SIG-M5 treated with dmso at 0.1 percent for 504 hours (cell line): ENCODE data around the gene MAZ.
"Not testable (repeated sequence)": the region's sequence is repeated elsewhere in the genome, so short reads cannot be mapped to it uniquely, and the experiment has no call there.

Source experiments
- DNase-seq: peaks from one replicate; lab custom pipeline; 2025; ENCODE audit not compliant: unreplicated experiment; lab: John Stamatoyannopoulos, UW

MAZ gene

GRCh38 chr16:29784157-29784556 lies 22.2 kb upstream of the MAZ start:
- no peak for DNase-seq

DNA sequence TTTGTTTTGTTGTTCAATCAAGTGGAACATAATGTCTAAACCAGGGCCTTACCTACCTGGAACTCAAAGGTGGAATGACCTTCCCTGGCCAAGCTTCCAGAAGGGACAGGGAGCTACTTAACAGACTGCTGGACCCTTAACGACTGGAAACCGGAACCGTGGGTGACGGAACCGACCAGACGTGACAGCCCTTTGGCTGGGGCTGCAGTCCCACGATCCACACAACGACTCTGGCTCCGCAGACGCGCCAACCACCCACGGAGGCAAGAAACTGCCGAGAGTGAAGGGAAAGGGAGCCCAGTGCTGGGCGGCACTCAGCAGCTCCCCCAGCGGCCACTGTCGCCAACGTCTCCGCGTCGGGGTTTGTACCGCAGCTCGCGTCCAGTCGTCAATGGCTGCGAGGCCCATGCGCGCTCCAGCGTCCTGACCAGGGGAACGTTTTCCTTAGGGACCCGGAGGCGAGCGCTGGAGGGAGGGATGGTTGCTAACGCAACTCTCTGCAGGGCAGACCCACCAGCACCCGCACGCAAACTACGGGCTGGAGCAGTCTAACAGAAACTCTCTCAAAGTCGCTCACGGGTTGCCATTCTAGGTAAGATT lies 21.3 kb upstream of the MAZ start:
- DNase-seq: no peak

DNA sequence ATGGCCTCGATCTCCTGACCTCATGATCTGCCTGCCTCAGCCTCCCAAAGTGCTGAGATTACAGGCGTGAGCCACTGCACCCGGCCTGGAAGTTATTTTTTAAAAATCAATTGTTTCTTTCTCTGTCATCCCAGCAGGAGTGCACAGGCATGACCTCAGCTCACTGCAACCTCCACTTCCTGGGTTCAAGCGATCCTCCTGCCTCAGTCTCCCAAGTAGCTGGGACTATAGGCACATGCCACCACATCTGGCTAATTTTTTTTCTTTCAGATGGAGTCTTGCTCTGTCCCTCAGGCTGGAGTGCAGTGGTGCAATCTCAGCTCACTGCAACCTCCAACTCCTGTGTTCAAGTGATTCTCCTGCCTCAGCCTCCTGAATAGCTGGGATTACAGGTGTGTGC lies 19.2 kb upstream of the MAZ start:
- DNase-seq: not testable (repeated sequence)

DNA sequence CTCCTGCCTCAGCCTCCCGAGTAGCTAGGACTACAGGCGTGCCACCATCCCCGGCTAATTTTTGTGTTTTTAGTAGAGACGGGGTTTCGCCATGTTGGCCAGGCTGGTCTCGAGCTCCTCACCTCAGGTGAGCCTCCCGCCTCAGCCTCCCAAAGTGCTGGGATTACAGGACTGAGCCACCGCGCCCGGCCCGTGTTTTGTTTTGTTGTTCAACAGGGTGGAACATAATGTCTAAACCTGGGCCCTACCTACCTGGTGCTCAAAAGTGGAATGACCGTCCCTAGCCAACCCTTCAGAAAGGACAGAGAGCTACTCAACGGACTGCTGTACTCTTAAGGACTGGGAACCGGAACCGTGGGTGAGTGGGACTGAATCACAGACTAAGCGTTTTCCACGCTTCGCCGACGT lies 16.6 kb upstream of the MAZ start:
- DNase-seq: no peak

GRCh38 chr16:29790183-29790948 lies 16.0 kb upstream of the MAZ start, which contains the start of gene KIF22:
Gene KIF22 (plus strand): TSS chr16:29790751. CDS start chr16:29790760, 9 bp downstream.
- DNase-seq: peak; percentile 97

DNA sequence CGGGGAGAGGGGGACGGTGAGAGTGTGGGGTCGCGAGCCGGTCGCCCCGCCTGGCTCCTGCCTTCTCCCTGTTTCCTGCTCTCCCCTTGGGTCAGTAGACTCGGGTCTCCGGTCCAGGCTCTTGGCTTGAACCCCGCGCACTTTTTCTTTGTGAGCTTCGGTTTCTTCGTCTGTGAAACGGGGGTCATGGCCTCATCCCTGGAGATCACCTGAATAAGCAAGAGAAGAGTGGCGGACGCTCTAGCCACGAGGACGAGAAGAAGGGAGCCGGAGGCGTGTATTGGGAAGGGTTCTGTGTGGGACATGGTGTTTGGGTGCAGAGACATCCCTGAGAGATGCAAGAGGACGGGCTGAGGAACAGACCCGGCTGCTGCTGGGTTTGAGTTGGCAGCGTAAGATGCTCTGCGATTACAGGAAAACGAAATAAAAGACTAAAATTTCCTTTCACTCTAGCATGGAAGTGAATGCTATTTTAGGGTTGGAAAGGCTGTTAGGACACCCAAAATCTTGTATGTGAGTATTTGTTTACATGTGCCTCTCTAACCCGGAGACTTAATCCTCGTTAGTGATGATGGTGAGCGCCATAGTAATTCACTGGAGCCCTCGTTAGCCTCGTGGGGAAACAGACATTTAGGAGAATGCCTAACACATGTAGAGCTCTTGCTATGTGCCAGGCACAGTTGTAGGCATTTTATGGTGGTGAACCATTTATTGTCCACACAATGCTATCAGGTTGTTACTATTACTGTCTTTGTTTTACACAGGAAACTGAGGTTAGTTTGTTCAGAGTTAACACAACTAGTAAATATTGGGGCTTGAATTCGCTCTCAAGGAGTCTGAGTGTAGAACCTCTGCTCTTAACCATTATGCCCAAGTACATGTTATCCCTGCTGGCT lies 15.1 kb upstream of the MAZ start:
- no peak for DNase-seq

- no peak for DNase-seq
These were observed 14.2 kb upstream of the MAZ start for GRCh38 chr16:29791845-29792807.

GRCh38 chr16:29793153-29793552 lies 13.2 kb upstream of the MAZ start:
- not testable (repeated sequence) for DNase-seq

DNA sequence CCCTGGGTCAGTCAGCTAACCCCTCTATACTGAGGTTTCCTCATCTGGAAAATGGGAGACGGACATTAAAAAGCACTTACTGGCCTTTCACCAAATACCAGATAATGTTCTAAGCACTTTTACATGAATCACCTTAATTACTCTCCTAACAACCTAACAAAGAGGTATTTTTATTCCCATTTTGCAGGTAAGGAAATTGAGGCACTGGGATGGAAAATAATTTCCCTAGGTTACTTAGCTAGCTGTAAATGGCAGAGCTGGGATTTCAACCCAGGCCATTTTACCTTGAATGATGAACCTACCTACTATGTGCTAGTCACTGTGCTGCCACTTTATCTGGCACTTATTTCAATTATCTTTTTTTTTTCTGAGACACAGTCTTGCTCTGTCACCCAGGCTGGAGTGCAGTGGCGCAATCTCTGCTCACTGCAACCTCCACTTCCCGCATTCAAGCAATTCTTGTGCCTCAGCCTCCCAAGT lies 12.1 kb upstream of the MAZ start:
- DNase-seq: no peak

GRCh38 chr16:29802416-29802935 lies 3.9 kb upstream of the MAZ start:
- no peak for DNase-seq

DNA sequence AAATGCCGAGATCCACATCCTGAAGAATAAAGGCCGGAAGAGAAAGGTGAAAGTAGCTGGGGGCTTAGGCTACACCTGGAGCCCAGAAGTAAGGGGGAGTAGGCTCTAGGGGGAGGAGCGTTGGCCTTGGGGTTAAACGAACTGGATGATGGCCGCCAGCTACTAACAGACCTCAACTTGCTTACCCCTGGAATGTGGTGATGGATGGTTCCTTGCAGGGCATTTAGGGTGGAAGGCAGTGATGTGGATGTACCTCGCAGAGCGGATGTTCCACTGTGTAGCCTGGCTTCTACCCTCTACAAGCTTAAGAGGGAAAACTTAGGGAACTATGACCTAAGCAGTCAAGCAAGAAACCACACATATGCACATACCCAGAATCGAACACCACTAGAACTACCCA lies 2.3 kb upstream of the MAZ start:
- no peak for DNase-seq

- DNase-seq: peak; percentile 55
These were observed 1.7 kb upstream of the MAZ start for GRCh38 chr16:29804455-29805231.

- peak; percentile 96 for DNase-seq
These were observed 864 bp upstream of the MAZ start for GRCh38 chr16:29805232-29806098.

- DNase-seq: peak; percentile 63
These were observed 504 bp downstream of the MAZ start for GRCh38 chr16:29806641-29807425.

- peak; percentile 87 for DNase-seq
These were observed 1.3 kb downstream of the MAZ start for GRCh38 chr16:29807426-29808218.

DNA sequence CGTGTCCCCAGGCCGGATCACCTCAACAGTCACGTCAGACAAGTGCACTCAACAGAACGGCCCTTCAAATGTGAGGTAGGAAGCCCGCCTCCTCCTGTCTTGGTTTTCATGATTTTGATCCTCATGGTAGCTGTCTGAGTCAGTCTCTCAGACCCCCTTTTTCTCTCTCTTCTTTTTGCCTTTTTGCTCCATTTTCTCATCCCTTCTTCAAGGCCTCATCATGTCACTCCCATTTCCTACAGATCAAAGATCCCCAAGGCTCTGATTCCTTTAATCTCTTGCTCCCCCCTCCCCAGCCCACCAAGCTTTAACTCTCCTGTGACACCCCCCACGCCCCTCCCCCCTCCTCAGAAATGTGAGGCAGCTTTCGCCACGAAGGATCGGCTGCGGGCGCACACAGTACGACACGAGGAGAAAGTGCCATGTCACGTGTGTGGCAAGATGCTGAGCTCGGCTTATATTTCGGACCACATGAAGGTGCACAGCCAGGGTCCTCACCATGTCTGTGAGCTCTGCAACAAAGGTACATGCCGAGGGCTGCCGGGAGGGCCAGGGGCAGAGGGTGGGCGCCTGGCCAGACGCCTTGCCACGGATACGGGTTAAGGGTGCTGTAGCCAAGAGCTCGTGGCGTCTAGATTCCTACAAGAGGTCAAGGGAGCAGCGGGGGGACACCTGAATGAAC lies 2.0 kb downstream of the MAZ start:
- no peak for DNase-seq
